Body of pancreas (tissue), 4 donors: Measurements from ENCODE around the gene MFSD6.

ENCODE experiments used
- POLR2A ChIP-seq, 3 donors: fragments of 450-650 bp; IDR thresholded peaks; one replicate each; pipeline ENCODE4 v1.6.1; 2016; ENCODE audit warnings: antibody characterized with exemption in 3 of 3, mild to moderate bottlenecking in 2 of 3
- TF ChIP-seq, protein P1 (sequence below), 7 experiments: fragments of 450-650 bp in 4 of 7; fragments of 200-600 bp in 3 of 7; sonication (generic) in 3 of 7; IDR thresholded peaks; one replicate each; pipeline ENCODE4 v1.5.1; 2016 to 2019; ENCODE audit warnings: antibody characterized with exemption in 7 of 7

DNA sequence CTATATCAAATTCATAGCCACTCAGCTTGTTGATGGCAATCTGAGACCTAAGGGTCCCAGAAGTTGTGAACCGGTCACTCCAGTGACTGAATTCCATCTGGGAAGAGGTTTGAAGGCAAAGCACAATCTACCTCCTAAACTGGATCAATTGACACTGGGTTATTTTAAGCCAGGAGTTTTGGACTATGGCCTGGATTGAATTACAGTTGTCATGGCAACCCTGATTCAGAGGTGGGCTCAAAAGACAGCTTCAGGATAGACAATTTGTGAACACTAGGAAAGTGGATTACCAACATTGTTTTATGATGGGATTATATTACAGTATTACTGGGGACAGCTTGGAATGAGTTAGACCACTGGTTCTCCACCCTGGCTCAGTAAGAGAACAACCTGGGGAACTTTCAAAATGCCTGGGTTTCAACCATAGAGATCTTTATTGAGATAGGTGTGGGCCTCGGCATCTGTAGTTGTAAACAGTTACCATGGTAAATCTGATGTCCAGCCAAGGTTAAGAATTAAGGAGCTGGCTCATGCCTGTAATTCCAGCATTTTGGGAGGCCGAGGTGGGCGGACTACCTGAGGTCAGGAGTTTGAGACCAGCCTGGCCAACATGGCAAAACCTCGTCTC is 58.8 kb downstream of the MFSD6 start:
- no peak for TF ChIP-seq POLR2A (IDR thresholded peaks at IDR 0.05)
- TF ChIP-seq, protein P1, sequence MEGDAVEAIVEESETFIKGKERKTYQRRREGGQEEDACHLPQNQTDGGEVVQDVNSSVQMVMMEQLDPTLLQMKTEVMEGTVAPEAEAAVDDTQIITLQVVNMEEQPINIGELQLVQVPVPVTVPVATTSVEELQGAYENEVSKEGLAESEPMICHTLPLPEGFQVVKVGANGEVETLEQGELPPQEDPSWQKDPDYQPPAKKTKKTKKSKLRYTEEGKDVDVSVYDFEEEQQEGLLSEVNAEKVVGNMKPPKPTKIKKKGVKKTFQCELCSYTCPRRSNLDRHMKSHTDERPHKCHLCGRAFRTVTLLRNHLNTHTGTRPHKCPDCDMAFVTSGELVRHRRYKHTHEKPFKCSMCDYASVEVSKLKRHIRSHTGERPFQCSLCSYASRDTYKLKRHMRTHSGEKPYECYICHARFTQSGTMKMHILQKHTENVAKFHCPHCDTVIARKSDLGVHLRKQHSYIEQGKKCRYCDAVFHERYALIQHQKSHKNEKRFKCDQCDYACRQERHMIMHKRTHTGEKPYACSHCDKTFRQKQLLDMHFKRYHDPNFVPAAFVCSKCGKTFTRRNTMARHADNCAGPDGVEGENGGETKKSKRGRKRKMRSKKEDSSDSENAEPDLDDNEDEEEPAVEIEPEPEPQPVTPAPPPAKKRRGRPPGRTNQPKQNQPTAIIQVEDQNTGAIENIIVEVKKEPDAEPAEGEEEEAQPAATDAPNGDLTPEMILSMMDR (IDR thresholded peaks at IDR 0.05), result no peak
